Rectal smooth muscle tissue (tissue), 1 donor: Measurements from ENCODE around the gene CGN.
A peak's percentile ranks its signal among the peaks of the same experiment; 100 is the strongest.

Source experiments
- H3K27ac ChIP-seq: one replicate; pipeline ENCODE4 v1.7.0; 2013; ENCODE audit warnings: low read depth, low read length, inconsistent platforms
- H3K27me3 ChIP-seq: one replicate; pipeline ENCODE4 v1.7.0; 2013; ENCODE audit warnings: low read length; ENCODE audit not compliant: control insufficient read depth, insufficient read depth
- H3K36me3 ChIP-seq: one replicate; pipeline ENCODE4 v1.7.0; 2013; ENCODE audit warnings: low read length; ENCODE audit not compliant: control insufficient read depth, insufficient read depth
- H3K4me1 ChIP-seq: one replicate; pipeline ENCODE4 v1.7.0; 2013; ENCODE audit warnings: low read length; ENCODE audit not compliant: control insufficient read depth, insufficient read depth
- H3K4me3 ChIP-seq: one replicate; pipeline ENCODE4 v1.7.0; 2013; ENCODE audit warnings: low read length
- H3K9ac ChIP-seq: one replicate; pipeline ENCODE4 v1.7.0; 2013; ENCODE audit warnings: low read length

Gene CGN

GRCh38 chr1:151534662-151535278 lies 23.6 kb downstream of the CGN start:
- peaks cover 6% of the 10 kb centered on the region for H3K4me1 ChIP-seq
- H3K27me3 ChIP-seq, result no peaks in the 10 kb centered on the region
- no peak overlapping the region for H3K9ac ChIP-seq
- peaks cover 3% of the 10 kb centered on the region for H3K36me3 ChIP-seq
- no peak overlapping the region for H3K27ac ChIP-seq
- H3K4me3 ChIP-seq, result no peak overlapping the region

- Histone ChIP-seq H3K27me3 (no peaks in the 10 kb centered on the region), H3K9ac (no peak overlapping the region), H3K36me3 (peaks cover 3% of the 10 kb centered on the region), H3K27ac (no peak overlapping the region), H3K4me1 (peaks cover 7% of the 10 kb centered on the region), H3K4me3 (no peak overlapping the region)
These were observed 24.4 kb downstream of the CGN start for GRCh38 chr1:151535326-151536271.

GRCh38 chr1:151536499-151536898 lies 25.3 kb downstream of the CGN start:
- Histone ChIP-seq H3K27me3 (no peaks in the 10 kb centered on the region), H3K27ac (no peak overlapping the region), H3K4me1 (peaks cover 7% of the 10 kb centered on the region), H3K36me3 (peaks cover 3% of the 10 kb centered on the region), H3K9ac (no peak overlapping the region), H3K4me3 (no peak overlapping the region)

- no peak overlapping the region for H3K27ac ChIP-seq
- H3K36me3 ChIP-seq, result peaks cover 3% of the 10 kb centered on the region
- H3K27me3 ChIP-seq, result no peaks in the 10 kb centered on the region
- H3K4me3 ChIP-seq, result no peak overlapping the region
- peaks cover 7% of the 10 kb centered on the region for H3K4me1 ChIP-seq
- H3K9ac ChIP-seq, result no peak overlapping the region
These were observed 25.9 kb downstream of the CGN start for GRCh38 chr1:151537112-151537511.

- Histone ChIP-seq H3K4me1 (peaks cover 14% of the 10 kb centered on the region), H3K36me3 (peaks cover 3% of the 10 kb centered on the region), H3K27me3 (no peaks in the 10 kb centered on the region), H3K4me3 (peak overlapping the region; percentile 82), H3K27ac (peak overlapping the region; percentile 81), H3K9ac (peak overlapping the region; percentile 8)
These were observed 28.3 kb downstream of the CGN start for GRCh38 chr1:151539321-151540020.

- Histone ChIP-seq H3K27ac (peak within 1 kb of the TSS; percentile 81), H3K4me3 (peak within 1 kb of the TSS; percentile 82), H3K36me3 (peaks cover 3% of the 10 kb centered on the region), H3K27me3 (no peaks in the 10 kb centered on the region), H3K9ac (peak within 1 kb of the TSS; percentile 70), H3K4me1 (peaks cover 14% of the 10 kb centered on the region)
These were observed 29.1 kb downstream of the CGN start, which contains the start of gene TUFT1 for GRCh38 chr1:151540021-151540981. Gene TUFT1, plus strand, starts transcription at chr1:151540309. Its CDS starts 58 bp downstream, at chr1:151540367.

- Histone ChIP-seq H3K4me3 (peak overlapping the region; percentile 82), H3K27me3 (no peaks in the 10 kb centered on the region), H3K9ac (peak overlapping the region; percentile 70), H3K36me3 (peaks cover 3% of the 10 kb centered on the region), H3K27ac (peak overlapping the region; percentile 81), H3K4me1 (peaks cover 14% of the 10 kb centered on the region)
These were observed 29.8 kb downstream of the CGN start for GRCh38 chr1:151540982-151541377.

- Histone ChIP-seq H3K4me3 (peak overlapping the region; percentile 82), H3K27ac (no peak overlapping the region), H3K4me1 (peaks cover 14% of the 10 kb centered on the region), H3K9ac (no peak overlapping the region), H3K36me3 (peaks cover under 1% of the 10 kb centered on the region), H3K27me3 (no peaks in the 10 kb centered on the region)
These were observed 30.6 kb downstream of the CGN start for GRCh38 chr1:151541752-151542151.

- H3K9ac ChIP-seq, result no peak overlapping the region
- no peak overlapping the region for H3K4me3 ChIP-seq
- no peaks in the 10 kb centered on the region for H3K36me3 ChIP-seq
- no peaks in the 10 kb centered on the region for H3K27me3 ChIP-seq
- peak overlapping the region; percentile 30 for H3K27ac ChIP-seq
- H3K4me1 ChIP-seq, result peaks cover 16% of the 10 kb centered on the region
These were observed 31.5 kb downstream of the CGN start for GRCh38 chr1:151542710-151543129.

- Histone ChIP-seq H3K27me3 (no peaks in the 10 kb centered on the region), H3K9ac (no peak overlapping the region), H3K36me3 (no peaks in the 10 kb centered on the region), H3K4me3 (no peak overlapping the region), H3K27ac (no peak overlapping the region), H3K4me1 (peaks cover 9% of the 10 kb centered on the region)
These were observed 34.4 kb downstream of the CGN start for GRCh38 chr1:151545542-151545941.

- Histone ChIP-seq H3K27ac (no peak overlapping the region), H3K36me3 (no peaks in the 10 kb centered on the region), H3K4me1 (peaks cover 9% of the 10 kb centered on the region), H3K27me3 (no peaks in the 10 kb centered on the region), H3K9ac (no peak overlapping the region), H3K4me3 (no peak overlapping the region)
These were observed 35.1 kb downstream of the CGN start for GRCh38 chr1:151546011-151546925.
